ENCODE results near the gene FUBP3. TPM values are rescaled to one million over a fixed set of nuclear protein-coding genes. Genes with fewer than 3 reads are reported as not detected.

The FUBP3 gene
- polyA plus RNA-seq, 1 donor (not counting 4 experiments of a cell fraction or from before 2014, with no cell fraction given), result 39.1 TPM

DNA sequence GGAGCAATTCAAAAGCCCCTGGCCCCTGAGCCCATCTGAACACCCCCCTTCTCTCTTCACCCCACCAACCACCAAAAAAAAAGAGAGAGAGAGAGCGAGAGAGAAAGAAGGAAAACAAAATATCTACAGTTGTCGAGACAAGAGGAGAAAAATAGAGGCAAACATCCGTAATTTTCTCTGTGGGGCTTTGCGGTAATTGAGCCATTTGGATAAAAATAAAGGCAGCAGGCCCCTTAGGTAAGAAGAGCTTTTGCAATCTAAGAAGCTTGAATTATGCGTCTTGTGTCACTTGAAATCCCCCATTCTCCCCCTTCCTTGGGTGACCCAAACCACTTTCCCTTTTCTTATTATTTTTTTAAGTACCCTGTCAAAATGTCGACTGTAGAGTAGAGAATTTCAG is 35.5 kb upstream of the FUBP3 start:
- Histone ChIP-seq H3K9me1 (ENCODE audit: control insufficient read depth, extremely low read depth, insufficient read depth, low read length) (no peaks in the 10 kb centered on the region), H3K9me3 (ENCODE audit: control insufficient read depth, low read depth, low read length) (no peaks in the 10 kb centered on the region), H3K4me3 (ENCODE audit: control insufficient read depth in 2 of 3, extremely low read depth in 1 of 3, insufficient read depth in 2 of 3, low read depth in 1 of 3, low read length in 3 of 3) (no peak overlapping the region), H3K27me3 (ENCODE audit: control insufficient read depth, extremely low read depth, insufficient read depth, low read length) (no peaks in the 10 kb centered on the region), H3K9ac (ENCODE audit: control insufficient read depth, extremely low read depth, insufficient read depth, low read length) (no peak overlapping the region), H4K20me1 (ENCODE audit: control insufficient read depth, extremely low read depth, insufficient read depth, low read length) (no peaks in the 10 kb centered on the region), H3K4me2 (ENCODE audit: control insufficient read depth, extremely low read depth, insufficient read depth, low read depth, low read length) (no peak overlapping the region), H3K79me2 (ENCODE audit: control insufficient read depth, insufficient read depth, low read length) (no peaks in the 10 kb centered on the region), H2AFZ (ENCODE audit: control insufficient read depth, low read length) (no peak overlapping the region), H3K4me1 (ENCODE audit: control insufficient read depth, extremely low read depth, insufficient read depth, low read length) (peaks cover 22% of the 10 kb centered on the region), H3K36me3 (ENCODE audit: control insufficient read depth in 2 of 2, extremely low read depth in 1 of 2, insufficient read depth in 2 of 2, low read length in 2 of 2) (no peaks in the 10 kb centered on the region), H3K27ac (ENCODE audit: control insufficient read depth, insufficient read depth, low read length) (no peak overlapping the region)
- no peak for TF ChIP-seq EZH2 (IDR thresholded peaks at IDR 0.05; ENCODE audit: low read length)
- TF ChIP-seq, protein P1, sequence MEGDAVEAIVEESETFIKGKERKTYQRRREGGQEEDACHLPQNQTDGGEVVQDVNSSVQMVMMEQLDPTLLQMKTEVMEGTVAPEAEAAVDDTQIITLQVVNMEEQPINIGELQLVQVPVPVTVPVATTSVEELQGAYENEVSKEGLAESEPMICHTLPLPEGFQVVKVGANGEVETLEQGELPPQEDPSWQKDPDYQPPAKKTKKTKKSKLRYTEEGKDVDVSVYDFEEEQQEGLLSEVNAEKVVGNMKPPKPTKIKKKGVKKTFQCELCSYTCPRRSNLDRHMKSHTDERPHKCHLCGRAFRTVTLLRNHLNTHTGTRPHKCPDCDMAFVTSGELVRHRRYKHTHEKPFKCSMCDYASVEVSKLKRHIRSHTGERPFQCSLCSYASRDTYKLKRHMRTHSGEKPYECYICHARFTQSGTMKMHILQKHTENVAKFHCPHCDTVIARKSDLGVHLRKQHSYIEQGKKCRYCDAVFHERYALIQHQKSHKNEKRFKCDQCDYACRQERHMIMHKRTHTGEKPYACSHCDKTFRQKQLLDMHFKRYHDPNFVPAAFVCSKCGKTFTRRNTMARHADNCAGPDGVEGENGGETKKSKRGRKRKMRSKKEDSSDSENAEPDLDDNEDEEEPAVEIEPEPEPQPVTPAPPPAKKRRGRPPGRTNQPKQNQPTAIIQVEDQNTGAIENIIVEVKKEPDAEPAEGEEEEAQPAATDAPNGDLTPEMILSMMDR (optimal IDR thresholded peaks at IDR 0.05 in 1 of 3, IDR thresholded peaks at IDR 0.05 in 1 of 3, conservative IDR thresholded peaks at IDR 0.05 in 1 of 3; ENCODE audit: extremely low read depth in 1 of 3, insufficient read depth in 2 of 3, low read length in 3 of 3), result no peak
- FAIRE-seq (no peak), DNase-seq (ENCODE audit: low read depth, low spot score) (no peak)
- dilution Hi-C loops (cut with MboI; ENCODE audit: extremely low pct_ligation_motif_present, low sequenced_read_pairs), result no loop called here

GRCh38 chr9:130544364-130544763 is 35.0 kb upstream of the FUBP3 start:
- peaks cover 20% of the 10 kb centered on the region for H3K4me1 ChIP-seq (ENCODE audit: control insufficient read depth, extremely low read depth, insufficient read depth, low read length)
- no peaks in the 10 kb centered on the region for H3K9me3 ChIP-seq (ENCODE audit: control insufficient read depth, low read depth, low read length)
- no peak overlapping the region for H3K27ac ChIP-seq (ENCODE audit: control insufficient read depth, insufficient read depth, low read length)
- dilution Hi-C loops (cut with MboI; ENCODE audit: extremely low pct_ligation_motif_present, low sequenced_read_pairs), result no loop called here
- H4K20me1 ChIP-seq (ENCODE audit: control insufficient read depth, extremely low read depth, insufficient read depth, low read length), result no peaks in the 10 kb centered on the region
- H3K9ac ChIP-seq (ENCODE audit: control insufficient read depth, extremely low read depth, insufficient read depth, low read length), result no peak overlapping the region
- FAIRE-seq (no peak), DNase-seq (ENCODE audit: low read depth, low spot score) (no peak)
- H3K4me3 ChIP-seq (ENCODE audit: control insufficient read depth in 2 of 3, extremely low read depth in 1 of 3, insufficient read depth in 2 of 3, low read depth in 1 of 3, low read length in 3 of 3), result no peak overlapping the region
- no peaks in the 10 kb centered on the region for H3K36me3 ChIP-seq (ENCODE audit: control insufficient read depth in 2 of 2, extremely low read depth in 1 of 2, insufficient read depth in 2 of 2, low read length in 2 of 2)
- TF ChIP-seq, protein P1 (optimal IDR thresholded peaks at IDR 0.05 in 1 of 3, IDR thresholded peaks at IDR 0.05 in 1 of 3, conservative IDR thresholded peaks at IDR 0.05 in 1 of 3; ENCODE audit: extremely low read depth in 1 of 3, insufficient read depth in 2 of 3, low read length in 3 of 3), result no peak
- TF ChIP-seq EZH2 (IDR thresholded peaks at IDR 0.05; ENCODE audit: low read length), result no peak
- H2AFZ ChIP-seq (ENCODE audit: control insufficient read depth, low read length), result no peak overlapping the region
- H3K79me2 ChIP-seq (ENCODE audit: control insufficient read depth, insufficient read depth, low read length), result no peaks in the 10 kb centered on the region
- H3K9me1 ChIP-seq (ENCODE audit: control insufficient read depth, extremely low read depth, insufficient read depth, low read length), result no peaks in the 10 kb centered on the region
- H3K4me2 ChIP-seq (ENCODE audit: control insufficient read depth, extremely low read depth, insufficient read depth, low read depth, low read length), result no peak overlapping the region
- no peaks in the 10 kb centered on the region for H3K27me3 ChIP-seq (ENCODE audit: control insufficient read depth, extremely low read depth, insufficient read depth, low read length)
